Kidney glomerular epithelial cell (primary cell): ENCODE data around the gene PCOLCE2.

Experiments
- DNase-seq: peaks from one replicate; lab custom pipeline; 2025; lab: John Stamatoyannopoulos, UW

The PCOLCE2 gene

DNA sequence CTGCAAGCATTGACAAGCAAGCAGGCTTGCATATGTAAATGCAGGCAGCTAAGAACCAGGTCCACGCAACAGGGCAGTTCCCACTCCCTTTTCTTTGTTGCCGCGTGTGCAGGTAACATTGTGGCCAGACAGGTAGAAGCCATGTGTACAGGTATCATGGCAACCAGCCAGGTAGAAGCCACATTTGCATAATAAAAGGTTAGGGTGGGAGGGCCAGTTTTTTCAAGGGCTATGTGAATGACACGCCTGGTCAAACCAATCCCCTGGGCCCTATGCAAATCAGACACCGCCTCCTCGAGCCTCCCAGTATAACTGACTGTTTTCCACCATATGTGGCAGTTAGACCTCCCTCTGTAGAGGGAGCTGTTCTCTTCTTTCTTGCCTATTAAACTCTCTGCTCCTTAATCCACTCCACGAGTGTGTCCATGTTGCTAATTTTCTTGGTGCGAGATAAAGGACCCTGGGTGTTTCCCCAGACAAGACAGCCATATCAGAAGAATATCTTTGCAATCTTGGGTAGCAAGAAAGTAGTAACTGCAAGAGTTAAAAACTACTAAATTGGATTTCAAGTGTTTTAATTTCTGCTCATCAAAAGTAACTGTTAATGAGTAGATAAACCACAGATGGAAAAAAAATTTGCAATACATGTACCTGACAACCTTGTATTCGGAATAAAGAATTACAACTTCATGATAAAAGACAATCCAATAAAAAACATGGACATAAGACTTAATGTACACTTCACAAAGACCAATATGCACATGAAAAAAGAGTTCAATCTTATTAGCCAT is 21.8 kb downstream of the PCOLCE2 start:
- no peak for DNase-seq

GRCh38 chr3:142863930-142864920 is 24.7 kb downstream of the PCOLCE2 start:
- no peak for DNase-seq

DNA sequence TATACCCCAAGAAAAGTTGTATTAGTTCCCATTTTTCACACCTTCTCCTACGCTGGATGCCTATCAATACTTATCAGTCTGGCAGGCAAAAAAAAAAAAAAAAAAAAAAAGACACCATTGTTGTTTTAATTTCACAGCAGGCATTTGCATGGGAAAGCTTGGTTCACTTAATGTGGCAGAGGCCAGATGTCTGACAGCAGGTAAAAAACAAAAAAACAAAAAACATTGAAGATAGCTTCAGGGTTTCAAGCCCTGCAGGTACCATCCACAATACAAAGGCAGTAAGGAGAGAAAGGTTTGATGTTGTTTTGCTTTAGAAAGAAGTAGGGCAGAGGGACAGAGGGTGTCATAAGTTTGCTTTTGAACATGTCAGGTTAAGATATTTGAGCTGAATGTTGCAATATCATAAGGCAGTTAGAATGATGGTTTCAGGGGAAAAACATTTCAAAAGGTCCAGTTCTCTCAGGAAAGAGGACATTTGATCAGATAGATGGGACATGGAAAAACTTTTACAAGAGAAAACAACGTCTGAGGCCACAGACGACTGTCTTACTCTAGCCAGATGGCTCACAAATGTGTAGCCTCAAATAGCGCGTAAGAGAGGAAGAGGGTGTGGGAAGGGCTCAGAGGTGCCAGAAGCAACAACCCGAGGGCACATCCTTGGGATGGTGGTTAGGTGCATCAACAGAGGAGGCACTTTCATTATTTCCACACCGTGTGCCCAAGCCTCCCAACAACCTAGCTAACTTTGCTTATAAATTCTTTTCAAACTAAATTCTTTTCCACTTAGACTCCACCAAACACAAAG is 25.7 kb downstream of the PCOLCE2 start:
- DNase-seq = peak; percentile 16

GRCh38 chr3:142861926-142862325 is 27.0 kb downstream of the PCOLCE2 start:
- no peak for DNase-seq

- no peak for DNase-seq
Observed at GRCh38 chr3:142858043-142858442, 30.8 kb downstream of the PCOLCE2 start.

- DNase-seq = peak; percentile 21
Observed at GRCh38 chr3:142857056-142857455, 31.8 kb downstream of the PCOLCE2 start.

DNA sequence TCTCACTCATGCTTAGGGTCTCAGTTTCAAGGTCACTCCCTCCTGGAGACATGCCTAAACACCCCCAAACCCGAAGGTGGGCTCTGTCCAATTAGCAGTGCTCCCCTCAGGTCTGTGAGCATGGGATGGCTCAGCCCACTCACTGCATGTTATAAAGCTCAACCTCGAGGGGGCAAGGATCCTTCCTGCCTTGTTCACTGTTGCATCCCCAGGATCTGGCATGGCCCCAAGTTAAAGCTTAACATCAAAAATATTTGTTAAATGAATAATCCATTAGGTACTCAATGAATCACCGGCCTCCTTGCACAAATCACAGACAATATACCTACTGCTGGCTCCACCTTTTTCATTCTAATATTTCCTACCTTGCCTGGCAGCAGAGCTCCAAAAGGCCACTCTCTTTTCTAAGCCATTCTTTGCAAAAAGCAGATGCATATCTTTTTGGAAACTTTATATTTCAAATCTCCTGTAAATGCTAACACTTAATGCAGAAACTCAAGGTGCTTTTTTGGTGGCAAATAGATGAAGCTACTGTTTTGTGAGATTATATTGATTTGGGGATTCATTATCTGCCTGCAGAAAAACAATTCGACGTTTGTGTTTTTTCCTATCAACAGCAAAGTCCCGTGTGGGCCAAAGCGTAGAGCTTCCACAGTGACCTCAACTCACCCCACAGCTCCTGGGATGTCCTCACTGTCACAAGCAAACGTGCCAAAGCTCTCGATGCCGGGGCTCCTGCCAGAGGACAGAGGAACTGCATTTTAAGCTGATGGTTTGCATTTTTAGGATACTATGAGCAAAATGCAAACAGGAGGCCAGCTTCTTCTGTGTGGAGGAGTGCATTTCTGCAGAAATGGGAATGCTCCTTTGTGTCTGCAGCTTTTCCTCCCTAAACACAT is 35.4 kb downstream of the PCOLCE2 start:
- peak; percentile 94 for DNase-seq

DNA sequence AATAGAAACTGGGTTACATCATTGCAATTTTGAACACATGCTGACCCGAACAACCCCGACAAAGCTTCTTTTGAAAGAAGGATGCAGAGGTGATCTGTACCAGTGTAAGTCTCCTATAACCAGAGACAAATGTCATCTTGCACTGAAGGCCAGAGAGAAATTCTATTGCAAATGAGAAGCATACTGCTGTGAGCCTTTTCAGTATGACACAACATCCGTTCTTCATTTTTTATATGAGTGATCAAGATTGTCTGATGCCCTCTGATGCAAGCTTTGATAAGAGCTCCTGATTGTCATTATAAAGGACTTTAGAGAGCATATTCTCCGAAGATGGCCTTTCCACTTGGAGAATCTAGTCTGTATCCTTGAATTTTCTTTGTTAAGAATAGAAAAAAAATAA is 36.9 kb downstream of the PCOLCE2 start:
- no peak for DNase-seq

- peak; percentile 97 for DNase-seq
Observed at GRCh38 chr3:142850395-142851023, 38.4 kb downstream of the PCOLCE2 start.

DNA sequence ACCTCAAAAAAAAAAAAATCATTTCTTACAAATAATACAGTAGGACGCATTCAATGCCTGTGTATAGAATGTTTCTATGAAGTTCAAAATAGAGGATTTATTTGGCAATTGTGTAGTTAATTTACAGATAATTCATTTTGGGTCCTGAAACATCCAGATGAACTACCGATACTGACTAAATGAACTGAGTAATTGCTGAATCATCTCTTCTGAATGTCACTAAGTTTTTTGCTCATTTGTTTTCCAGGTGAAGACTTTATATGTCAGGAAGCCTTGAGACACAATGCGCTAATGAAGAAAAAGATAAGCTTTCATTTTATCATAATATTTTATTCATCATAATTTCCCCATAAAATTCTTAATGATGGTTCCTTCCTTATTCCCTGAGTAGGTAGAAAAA is 39.7 kb downstream of the PCOLCE2 start:
- no peak for DNase-seq

GRCh38 chr3:142846779-142847577 is 41.9 kb downstream of the PCOLCE2 start:
- no peak for DNase-seq

GRCh38 chr3:142844339-142844977 is 44.4 kb downstream of the PCOLCE2 start:
- DNase-seq = peak; percentile 28

DNA sequence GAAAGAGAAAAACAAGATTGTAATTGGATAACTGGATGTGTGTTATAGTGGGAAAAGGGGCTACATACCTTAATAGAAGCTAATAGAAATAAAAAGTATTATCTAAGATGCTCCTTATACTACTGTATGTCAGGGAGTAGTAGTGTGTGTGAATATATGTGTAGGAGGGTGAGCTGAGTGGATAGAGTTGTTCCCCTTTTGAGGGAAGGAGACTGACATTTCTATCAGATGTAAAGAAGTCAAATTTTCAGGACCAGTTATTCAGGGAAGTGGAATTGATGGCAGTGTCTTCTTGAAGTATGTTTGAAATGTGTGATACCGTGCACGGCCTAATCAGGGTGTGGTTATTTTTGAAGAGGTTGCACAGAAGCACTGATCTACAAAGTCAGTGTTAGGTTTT is 49.1 kb downstream of the PCOLCE2 start:
- no peak for DNase-seq

- no peak for DNase-seq
Observed at GRCh38 chr3:142837526-142837925, 51.4 kb downstream of the PCOLCE2 start.

- peak; percentile 64 for DNase-seq
Observed at GRCh38 chr3:142828703-142829305, 60.1 kb downstream of the PCOLCE2 start.

- DNase-seq = no peak
Observed at GRCh38 chr3:142819179-142819578, 69.7 kb downstream of the PCOLCE2 start.

- DNase-seq = no peak
Observed at GRCh38 chr3:142818651-142819050, 70.2 kb downstream of the PCOLCE2 start.

- DNase-seq = no peak
Observed at GRCh38 chr3:142817897-142818296, 71.0 kb downstream of the PCOLCE2 start.

GRCh38 chr3:142817356-142817755 is 71.5 kb downstream of the PCOLCE2 start:
- no peak for DNase-seq
